Common myeloid progenitor, CD34-positive (primary cell): ENCODE measurements around the gene AKAP13.
"Not testable (repeated sequence)": the region's sequence is repeated elsewhere in the genome, so short reads cannot be mapped to it uniquely, and the experiment has no call there.

Experiments used
- CTCF ChIA-PET: fragments of 350-600 bp; sonication (Branson Sonifier 250); formaldehyde crosslinking; loops from one replicate; lab custom pipeline; 2021; ENCODE audit warnings: antibody characterized with exemption; lab: Charles Lee
- POLR2A ChIA-PET: fragments of 350-600 bp; sonication (Branson Sonifier 250); formaldehyde crosslinking; loops from one replicate; lab custom pipeline; 2021; ENCODE audit warnings: antibody characterized with exemption; lab: Charles Lee
- DNase-seq, 3 donors: peaks; one replicate each; pipeline versions ENCODE4 v3.0.0 to v3.0.0-alpha.2; 2013
- H3K27ac ChIP-seq, 2 experiments: 1 replicate in 1 of 2; 2 replicates in 1 of 2; pipeline ENCODE4 v1.7.0; 2013; ENCODE audit warnings: inconsistent platforms in 2 of 2, low read length in 2 of 2, mild to moderate bottlenecking in 2 of 2, low read depth in 1 of 2, moderate library complexity in 1 of 2; ENCODE audit not compliant: severe bottlenecking in 2 of 2, insufficient read depth in 1 of 2, poor library complexity in 1 of 2
- H3K27me3 ChIP-seq, 5 experiments: replicated peaks in 2 of 5; 1 replicate in 3 of 5; 2 replicates in 2 of 5; pipeline versions ENCODE4 v1.6.1 to v1.7.0; 2013; ENCODE audit warnings: low read length in 4 of 5, mild to moderate bottlenecking in 2 of 5, moderate library complexity in 2 of 5, inconsistent platforms in 1 of 5; ENCODE audit not compliant: insufficient read depth in 5 of 5, control insufficient read depth in 4 of 5
- H3K36me3 ChIP-seq, 4 experiments: 1 replicate in 2 of 4; 2 replicates in 2 of 4; pipeline versions ENCODE4 v1.6.1 to v1.7.0; 2013; ENCODE audit warnings: low read length in 3 of 4, control low read depth in 1 of 4, mild to moderate bottlenecking in 1 of 4; ENCODE audit not compliant: control insufficient read depth in 4 of 4, insufficient read depth in 4 of 4
- H3K4me1 ChIP-seq, 4 experiments: 1 replicate in 3 of 4; 2 replicates in 1 of 4; pipeline versions ENCODE4 v1.6.1 to v1.7.1; 2013; ENCODE audit warnings: low read length in 3 of 4, mild to moderate bottlenecking in 3 of 4, control low read depth in 1 of 4, inconsistent platforms in 1 of 4, moderate library complexity in 1 of 4; ENCODE audit not compliant: control insufficient read depth in 4 of 4, insufficient read depth in 4 of 4; ENCODE audit errors: control extremely low read depth in 1 of 4
- H3K4me3 ChIP-seq, 7 experiments: 1 replicate in 4 of 7; 2 replicates in 3 of 7; pipeline versions ENCODE4 v1.5.1 to v1.7.0; 2013; ENCODE audit warnings: mild to moderate bottlenecking in 7 of 7, low read length in 6 of 7, moderate library complexity in 6 of 7, inconsistent platforms in 2 of 7, low read depth in 2 of 7, control low read depth in 1 of 7; ENCODE audit not compliant: insufficient read depth in 4 of 7, control insufficient read depth in 1 of 7; ENCODE audit errors: extremely low read depth in 1 of 7
- H3K9me3 ChIP-seq, 5 experiments: 1 replicate in 4 of 5; 2 replicates in 1 of 5; pipeline versions ENCODE4 v1.6.1 to v1.7.1; 2013; ENCODE audit warnings: low read length in 4 of 5, mild to moderate bottlenecking in 2 of 5, inconsistent platforms in 1 of 5, low read depth in 1 of 5, moderate library complexity in 1 of 5; ENCODE audit not compliant: control insufficient read depth in 4 of 5, insufficient read depth in 2 of 5; ENCODE audit errors: control extremely low read depth in 1 of 5
- WGBS: methylation state at CpG from one replicate; pipeline ENCODE4 v1.1.5; 2013; ENCODE audit not compliant: insufficient coverage; 5-methylcytosine and 5-hydroxymethylcytosine counted together

Gene AKAP13

DNA sequence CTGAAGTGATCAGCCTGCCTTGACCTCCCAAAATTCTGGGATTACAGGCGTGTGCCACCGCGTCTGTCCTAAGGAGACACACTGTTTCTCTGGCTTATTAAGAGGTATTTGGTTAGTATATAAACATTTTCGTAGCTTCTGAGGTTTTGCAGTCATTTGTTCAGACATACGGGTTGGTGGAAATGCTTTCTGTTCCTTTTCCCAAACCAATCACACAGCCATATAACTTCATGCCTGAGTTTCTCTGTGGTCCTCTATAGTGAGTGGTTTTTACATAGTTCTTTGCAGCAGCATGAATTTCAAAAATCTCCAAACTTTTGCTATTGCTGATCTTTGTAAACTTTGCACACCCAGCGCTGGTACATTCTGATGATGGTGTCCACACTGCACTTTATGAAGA is 100.5 kb downstream of the AKAP13 start:
- no peak overlapping the region for H3K4me3 ChIP-seq
- no peaks in the 10 kb centered on the region for H3K27me3 ChIP-seq
- ChIA-PET POLR2A (no interaction called here), CTCF (no interaction called here)
- no peaks in the 10 kb centered on the region for H3K9me3 ChIP-seq
- DNase-seq: no peak
- no peaks in the 10 kb centered on the region for H3K36me3 ChIP-seq
- peaks cover 11 to 76% (median 34%) of the 10 kb centered on the region in 4 experiments for H3K4me1 ChIP-seq
- H3K27ac ChIP-seq: no peak overlapping the region
- WGBS: 93% methylated on average over 3 of the region's 6 CpGs

DNA sequence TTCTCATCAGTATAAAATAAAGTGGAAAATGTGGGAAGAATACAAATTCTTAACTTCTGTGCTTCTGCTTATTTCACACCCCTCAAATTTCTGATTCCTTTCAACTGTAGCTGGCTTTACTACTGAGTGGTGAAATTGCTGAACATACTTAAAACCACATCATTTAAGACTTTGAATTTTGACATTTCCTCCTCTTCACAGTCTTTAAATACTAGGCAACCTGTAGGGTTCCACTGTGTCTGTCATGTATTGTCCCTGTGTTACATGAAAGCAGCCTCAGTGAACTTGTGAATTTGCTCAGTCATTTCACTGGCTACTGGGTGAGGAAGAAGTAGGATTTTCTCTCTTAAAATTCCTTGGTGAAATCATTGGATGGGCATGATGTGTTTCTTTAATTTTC is 101.1 kb downstream of the AKAP13 start:
- H3K27me3 ChIP-seq, CTCF ChIA-PET, H3K27ac ChIP-seq, POLR2A ChIA-PET, H3K9me3 ChIP-seq, H3K4me3 ChIP-seq, H3K36me3 ChIP-seq: not testable (repeated sequence)
- peaks cover 10 to 70% (median 32%) of the 10 kb centered on the region in 4 experiments for H3K4me1 ChIP-seq
- DNase-seq: peak in 2 of 3 donors; percentile 40 to 53

DNA sequence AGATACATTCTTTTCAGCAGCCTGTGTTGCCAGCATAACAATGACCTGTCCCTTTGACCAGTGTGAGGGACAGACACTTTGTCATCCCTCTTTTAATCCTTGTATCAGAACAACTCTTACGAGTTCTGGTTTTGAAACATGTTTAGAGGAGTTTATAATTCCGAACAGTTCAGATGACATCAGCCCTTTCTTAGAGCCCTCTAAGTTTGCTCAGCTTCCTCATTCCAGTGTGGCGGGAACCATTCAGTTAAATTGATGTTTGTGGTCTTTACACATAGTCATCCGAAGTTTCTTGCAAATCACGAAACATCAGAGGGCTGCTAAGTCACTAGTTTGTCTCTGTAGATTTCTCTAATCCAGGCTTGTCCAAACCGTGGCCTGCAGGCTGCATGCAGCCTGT is 102.5 kb downstream of the AKAP13 start:
- WGBS: 0% methylated on average over 6 of the region's 6 CpGs
- Histone ChIP-seq H3K27ac (no peak overlapping the region), H3K36me3 (peaks cover 0 to 3% (median 0%) of the 10 kb centered on the region in 4 experiments), H3K27me3 (no peaks in the 10 kb centered on the region), H3K4me3 (peak overlapping the region in 1 of 7 experiments; percentile 47), H3K4me1 (peaks cover 10 to 61% (median 29%) of the 10 kb centered on the region in 4 experiments), H3K9me3 (no peaks in the 10 kb centered on the region)
- DNase-seq: peak; percentile 47 to 94 (median 88)
- ChIA-PET POLR2A (no interaction called here), CTCF (interaction anchor here (1.3 kb wide), 1 partner anchor 38 kb away, joined by 3 read pairs; no protein-coding TSS in a partner anchor)

GRCh38 chr15:85483955-85484354 is 103.6 kb downstream of the AKAP13 start:
- peaks cover 6 to 57% (median 23%) of the 10 kb centered on the region in 4 experiments for H3K4me1 ChIP-seq
- H3K27me3 ChIP-seq, DNase-seq, H3K4me3 ChIP-seq, POLR2A ChIA-PET, H3K36me3 ChIP-seq, H3K27ac ChIP-seq, H3K9me3 ChIP-seq: not testable (repeated sequence)
- CTCF ChIA-PET: interaction anchor here (1.1 to 1.2 kb wide), 2 partner anchors 8 to 143 kb away, joined by 3 read pairs; no protein-coding TSS in a partner anchor
- WGBS: no CpG with 5 or more reads among the region's 1 CpG

GRCh38 chr15:85484923-85485322 is 104.5 kb downstream of the AKAP13 start:
- CTCF ChIA-PET: interaction anchor here (0.9 to 7.3 kb wide), 7 partner anchors 10 to 236 kb away, joined by 3 to 64 read pairs (median 3); no protein-coding TSS in a partner anchor
- H3K27ac ChIP-seq, H3K4me3 ChIP-seq, H3K36me3 ChIP-seq, H3K9me3 ChIP-seq, DNase-seq, H3K27me3 ChIP-seq, POLR2A ChIA-PET: not testable (repeated sequence)
- H3K4me1 ChIP-seq: peaks cover 5 to 50% (median 18%) of the 10 kb centered on the region in 4 experiments

DNA sequence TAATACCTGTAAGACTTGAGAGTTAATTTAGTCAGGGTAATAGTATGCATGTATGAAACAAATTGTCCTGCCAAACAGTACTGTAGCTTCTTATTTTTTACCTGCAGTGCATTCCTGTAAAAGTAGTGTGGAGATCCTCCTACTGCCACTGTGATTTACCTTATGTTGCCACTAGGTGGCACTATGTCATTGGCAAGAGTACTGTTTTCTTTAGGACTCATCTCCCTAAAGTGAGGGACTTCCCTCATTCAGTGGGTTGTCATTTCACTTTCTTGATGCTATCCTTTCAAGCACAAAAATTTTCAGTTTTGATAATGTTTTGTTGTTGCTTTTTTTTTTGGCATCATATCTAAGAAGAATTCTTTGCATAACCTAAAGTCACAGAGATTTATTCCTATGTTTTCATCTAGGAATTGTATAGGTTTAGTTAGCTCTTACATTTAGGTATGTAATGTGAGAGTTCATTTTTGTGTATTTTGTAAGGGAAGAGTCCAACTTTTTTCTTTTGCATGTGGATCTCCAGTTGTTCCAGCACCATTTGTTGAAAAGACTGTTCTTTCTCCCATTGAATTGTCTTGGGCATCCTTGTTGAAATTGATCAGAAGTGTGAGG is 105.7 kb downstream of the AKAP13 start:
- Histone ChIP-seq H3K4me3 (no peak overlapping the region), H3K27ac (no peak overlapping the region), H3K4me1 (peaks cover 5 to 46% (median 16%) of the 10 kb centered on the region in 4 experiments), H3K9me3 (no peaks in the 10 kb centered on the region), H3K27me3 (no peaks in the 10 kb centered on the region), H3K36me3 (peaks cover 0 to 3% (median 0%) of the 10 kb centered on the region in 4 experiments)
- POLR2A ChIA-PET: no interaction called here
- CTCF ChIA-PET: interaction anchor here (0.7 to 7.3 kb wide), 10 partner anchors 11 to 235 kb away, joined by 3 to 64 read pairs (median 3); no protein-coding TSS in a partner anchor
- peak; percentile 76 to 88 (median 81) for DNase-seq

DNA sequence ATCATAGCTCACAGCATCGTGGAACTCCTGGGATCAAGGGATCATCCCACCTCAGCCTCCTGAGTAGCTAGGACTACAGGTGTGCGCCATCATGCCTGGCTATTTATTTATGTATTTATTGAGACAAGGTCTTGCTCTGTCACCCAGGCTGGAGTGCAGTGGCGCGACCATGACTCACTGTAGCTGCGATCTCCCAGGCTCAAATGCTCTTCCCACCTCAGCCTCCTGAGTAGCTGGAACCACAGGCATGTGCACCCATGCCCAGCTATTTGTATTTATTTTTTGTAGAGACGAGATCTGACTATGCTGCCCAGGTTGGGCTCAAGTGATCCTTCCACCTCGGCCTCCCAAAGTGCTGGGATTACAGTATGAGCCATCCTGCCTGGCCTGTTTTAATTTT is 107.4 kb downstream of the AKAP13 start:
- H3K4me3 ChIP-seq, H3K27me3 ChIP-seq, H3K36me3 ChIP-seq, H3K27ac ChIP-seq, H3K9me3 ChIP-seq, POLR2A ChIA-PET, DNase-seq: not testable (repeated sequence)
- H3K4me1 ChIP-seq: peaks cover 3 to 29% (median 6%) of the 10 kb centered on the region in 4 experiments
- WGBS: 97% methylated on average over 6 of the region's 7 CpGs
- CTCF ChIA-PET: interaction anchor here (0.8 to 7.3 kb wide), 10 partner anchors 12 to 118 kb away, joined by 3 to 64 read pairs (median 3); no protein-coding TSS in a partner anchor
